GM18505 (cell line): Measurements from ENCODE around the gene BCO2.

ENCODE experiments used
- ATAC-seq: cut with Tn5 transposase; IDR thresholded peaks from one replicate; pipeline ENCODE4 v1.9.1; 2021; ENCODE audit not compliant: unreplicated experiment
- POLR2A ChIP-seq: IDR thresholded peaks from 4 replicates; pipeline ENCODE4 v1.6.1; 2011; ENCODE audit warnings: borderline replicate concordance; ENCODE audit not compliant: insufficient read depth, insufficient read length; ENCODE audit errors: extremely low read depth

Gene BCO2

GRCh38 chr11:112265659-112266409, 90.5 kb downstream of the BCO2 start:
- ATAC-seq = no peak
- TF ChIP-seq POLR2A = no peak

- ATAC-seq = no peak
- no peak for TF ChIP-seq POLR2A
Measured at GRCh38 chr11:112266410-112266778, 91.1 kb downstream of the BCO2 start.

- ATAC-seq = no peak
- TF ChIP-seq POLR2A = no peak
Measured at GRCh38 chr11:112267188-112267591, 91.9 kb downstream of the BCO2 start.

- ATAC-seq = no peak
- no peak for TF ChIP-seq POLR2A
Measured at GRCh38 chr11:112268406-112268805, 93.1 kb downstream of the BCO2 start.
